ENCODE results near the gene NANOS1. TPM values are rescaled to one million over a fixed set of nuclear protein-coding genes. Genes with fewer than 3 reads are reported as not detected.

Gene NANOS1
- total and polyA plus RNA-seq, 9 of the 15 experiments (the other 6 are each of a cell fraction or from before 2014, with no cell fraction given): 0.14 to 1.6 (median 0.83) TPM; not detected in 1

DNA sequence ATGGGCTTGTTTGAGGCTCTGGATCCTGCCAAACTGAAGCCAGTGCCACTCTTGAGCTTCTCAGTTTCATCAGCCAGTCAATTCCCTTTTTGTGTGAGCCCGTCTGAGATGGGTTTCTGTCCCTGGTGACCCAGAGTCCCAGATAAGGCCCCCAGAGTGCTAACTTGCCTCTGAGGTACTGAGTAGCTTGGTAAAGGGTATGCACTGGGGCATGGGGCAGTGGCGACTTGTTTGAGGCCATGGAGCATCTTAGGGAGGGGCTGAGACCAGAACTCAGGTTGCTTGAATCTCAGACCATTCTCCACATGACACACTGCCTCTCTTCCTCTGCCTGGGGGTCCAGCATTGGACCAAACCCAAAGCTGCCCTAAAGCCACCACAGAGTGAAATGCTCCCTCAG lies 35.2 kb upstream of the NANOS1 start:
- FAIRE-seq (no peak), DNase-seq (ENCODE audit: extremely low read depth in 1 of 4, low spot score in 3 of 4) (no peak), ATAC-seq (no peak)
- CTCF ChIA-PET (ENCODE audit: low intra/inter-chr PET ratio): no interaction called here
- no peaks in the 10 kb centered on the region for H3K9me3 ChIP-seq (replicated peaks; ENCODE audit: control insufficient read depth, insufficient read depth, low read depth, low read length)
- H2AFZ ChIP-seq (ENCODE audit: low read depth, low read length): no peak overlapping the region
- H3K79me2 ChIP-seq (ENCODE audit: control insufficient read depth, insufficient read depth, low read length): no peaks in the 10 kb centered on the region
- no TSS peak for BruUV-seq (replicated peaks)
- no peaks in the 10 kb centered on the region for H4K20me1 ChIP-seq (replicated peaks; ENCODE audit: control insufficient read depth, insufficient read depth, low read length)
- intact Hi-C loops (cut with micrococcal nuclease) (no loop called here), in situ Hi-C loops (cut with MboI) (no loop called here)
- no peak overlapping the region for H3K27ac ChIP-seq (ENCODE audit: extremely low read depth, low read depth, low read length)
- H3K4me3 ChIP-seq: no peak overlapping the region
- H3K9me1 ChIP-seq (ENCODE audit: control insufficient read depth, insufficient read depth, low read length): no peaks in the 10 kb centered on the region
- POLR2A ChIA-PET: interaction anchor here (0.5 kb wide), 1 partner anchor 402 kb away, joined by 4 read pairs; no protein-coding TSS in a partner anchor
- no peak overlapping the region for H3K4me2 ChIP-seq (ENCODE audit: insufficient read depth, low read length)
- no peaks in the 10 kb centered on the region for H3K4me1 ChIP-seq (replicated peaks in 1 of 2; ENCODE audit: control insufficient read depth in 2 of 2, insufficient read depth in 2 of 2, low read length in 2 of 2)
- no peak for TF ChIP-seq FOXK1 (CRISPR knock-in tag; IDR thresholded peaks at IDR 0.05; ENCODE audit: borderline replicate concordance)
- no peak for TF ChIP-seq ZNF280A (IDR thresholded peaks at IDR 0.05; ENCODE audit: low read depth, partially characterized antibody)
- 0% methylated on average over 2 of the region's 2 CpGs for WGBS (ENCODE audit: insufficient coverage, low coverage, missing lambda C conversion rate)
- H3K27me3 ChIP-seq (ENCODE audit: control insufficient read depth in 2 of 2, insufficient read depth in 2 of 2, low read length in 2 of 2): peaks cover 0 to 18% of the 10 kb centered on the region in 2 experiments; a peak in 3 of 5 replicates
- no peaks in the 10 kb centered on the region for H3K36me3 ChIP-seq (ENCODE audit: control insufficient read depth, insufficient read depth, low read length)
- H3K9ac ChIP-seq (ENCODE audit: insufficient read depth in 1 of 2, low read depth in 2 of 2, low read length in 2 of 2): no peak overlapping the region

- BruUV-seq (replicated peaks): no TSS peak
- no peak overlapping the region for H3K27ac ChIP-seq (ENCODE audit: extremely low read depth, low read depth, low read length)
- WGBS (ENCODE audit: insufficient coverage, low coverage, missing lambda C conversion rate): 1% methylated on average over 9 of the region's 10 CpGs
- ATAC-seq (no peak), DNase-seq (ENCODE audit: extremely low read depth in 1 of 4, low spot score in 3 of 4) (no peak), FAIRE-seq (no peak)
- no peaks in the 10 kb centered on the region for H3K9me1 ChIP-seq (ENCODE audit: control insufficient read depth, insufficient read depth, low read length)
- H3K36me3 ChIP-seq (ENCODE audit: control insufficient read depth, insufficient read depth, low read length): no peaks in the 10 kb centered on the region
- ChIA-PET POLR2A (no interaction called here), CTCF (ENCODE audit: low intra/inter-chr PET ratio) (no interaction called here)
- no peaks in the 10 kb centered on the region for H3K79me2 ChIP-seq (ENCODE audit: control insufficient read depth, insufficient read depth, low read length)
- peaks cover 1 to 24% of the 10 kb centered on the region in 2 experiments; a peak in 4 of 5 replicates for H3K27me3 ChIP-seq (ENCODE audit: control insufficient read depth in 2 of 2, insufficient read depth in 2 of 2, low read length in 2 of 2)
- no peak overlapping the region for H3K9ac ChIP-seq (ENCODE audit: insufficient read depth in 1 of 2, low read depth in 2 of 2, low read length in 2 of 2)
- no peak overlapping the region for H2AFZ ChIP-seq (ENCODE audit: low read depth, low read length)
- in situ Hi-C loops (cut with MboI) (no loop called here), intact Hi-C loops (cut with micrococcal nuclease) (no loop called here)
- H4K20me1 ChIP-seq (replicated peaks; ENCODE audit: control insufficient read depth, insufficient read depth, low read length): no peaks in the 10 kb centered on the region
- no peak overlapping the region for H3K4me3 ChIP-seq
- TF ChIP-seq MECOM (CRISPR knock-in tag; IDR thresholded peaks at IDR 0.05) (no peak), ELF1 (tag; IDR thresholded peaks at IDR 0.05) (no peak), ZNF76 (CRISPR knock-in tag; IDR thresholded peaks at IDR 0.05; ENCODE audit: borderline replicate concordance) (no peak), ZKSCAN8 (CRISPR knock-in tag; IDR thresholded peaks at IDR 0.05) (no peak), STAT5A (IDR thresholded peaks at IDR 0.05; ENCODE audit: borderline replicate concordance, low read length) (no peak)
- TF ChIP-seq, protein P1, sequence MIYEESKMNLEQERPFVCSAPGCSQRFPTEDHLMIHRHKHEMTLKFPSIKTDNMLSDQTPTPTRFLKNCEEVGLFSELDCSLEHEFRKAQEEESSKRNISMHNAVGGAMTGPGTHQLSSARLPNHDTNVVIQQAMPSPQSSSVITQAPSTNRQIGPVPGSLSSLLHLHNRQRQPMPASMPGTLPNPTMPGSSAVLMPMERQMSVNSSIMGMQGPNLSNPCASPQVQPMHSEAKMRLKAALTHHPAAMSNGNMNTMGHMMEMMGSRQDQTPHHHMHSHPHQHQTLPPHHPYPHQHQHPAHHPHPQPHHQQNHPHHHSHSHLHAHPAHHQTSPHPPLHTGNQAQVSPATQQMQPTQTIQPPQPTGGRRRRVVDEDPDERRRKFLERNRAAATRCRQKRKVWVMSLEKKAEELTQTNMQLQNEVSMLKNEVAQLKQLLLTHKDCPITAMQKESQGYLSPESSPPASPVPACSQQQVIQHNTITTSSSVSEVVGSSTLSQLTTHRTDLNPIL (CRISPR knock-in tag; IDR thresholded peaks at IDR 0.05): no peak
- no peaks in the 10 kb centered on the region for H3K9me3 ChIP-seq (replicated peaks; ENCODE audit: control insufficient read depth, insufficient read depth, low read depth, low read length)
- no peaks in the 10 kb centered on the region for H3K4me1 ChIP-seq (replicated peaks in 1 of 2; ENCODE audit: control insufficient read depth in 2 of 2, insufficient read depth in 2 of 2, low read length in 2 of 2)
- no peak overlapping the region for H3K4me2 ChIP-seq (ENCODE audit: insufficient read depth, low read length)
Observed at GRCh38 chr10:118995739-118996138, 33.8 kb upstream of the NANOS1 start.
